HG02870 (cell line): ENCODE data around the gene N4BP2.

Experiments used
- ATAC-seq: cut with Tn5 transposase; IDR thresholded peaks from one replicate; pipeline ENCODE4 v1.9.1; 2021; ENCODE audit warnings: mild to moderate bottlenecking, moderate library complexity; ENCODE audit not compliant: unreplicated experiment

Gene N4BP2

DNA sequence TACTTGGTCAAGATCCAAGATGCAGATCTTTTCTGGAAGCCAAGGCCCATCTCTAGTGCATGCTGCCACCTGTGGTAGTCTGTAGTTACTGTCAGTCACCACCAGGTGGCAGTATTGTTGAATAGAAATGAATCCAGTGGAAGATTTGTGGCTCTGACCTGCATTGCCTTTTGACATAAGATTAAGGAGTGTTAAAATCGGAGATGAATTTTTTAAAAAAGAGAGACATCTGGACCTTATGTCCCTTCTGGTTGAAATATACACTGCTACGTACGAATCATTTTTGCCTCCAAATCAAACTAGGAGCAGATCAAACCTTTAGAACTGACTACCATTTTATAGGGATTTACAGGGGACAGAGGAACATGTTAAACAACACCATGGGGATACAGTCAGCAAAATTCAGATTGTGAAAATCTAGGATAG lies 93.3 kb downstream of the N4BP2 start:
- no peak for ATAC-seq

DNA sequence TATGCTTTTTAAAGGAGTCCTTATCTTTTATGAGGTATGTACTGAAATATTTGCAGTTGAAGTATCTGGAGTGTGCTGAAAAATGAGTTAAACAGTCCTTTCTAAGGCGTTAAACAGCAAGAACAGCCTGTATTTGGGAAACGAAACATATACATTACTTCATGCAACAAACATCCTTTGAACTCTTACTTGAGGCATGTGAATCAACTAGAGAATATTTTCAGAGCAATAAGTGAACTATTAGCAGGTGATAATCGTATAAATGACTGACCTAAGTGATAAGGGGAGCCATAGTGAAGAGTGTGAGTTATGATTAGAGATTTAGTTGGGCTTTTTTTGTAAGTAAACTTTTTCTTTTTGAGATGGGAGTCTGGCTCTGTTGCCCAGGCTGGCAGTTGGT lies 94.3 kb downstream of the N4BP2 start:
- ATAC-seq, result no peak

- ATAC-seq, result no peak
Observed at GRCh38 chr4:40152637-40153036, 96.0 kb downstream of the N4BP2 start.

- ATAC-seq, result no peak
Observed at GRCh38 chr4:40157436-40157835, 100.8 kb downstream of the N4BP2 start.

GRCh38 chr4:40160258-40160657 lies 103.6 kb downstream of the N4BP2 start:
- ATAC-seq, result no peak

DNA sequence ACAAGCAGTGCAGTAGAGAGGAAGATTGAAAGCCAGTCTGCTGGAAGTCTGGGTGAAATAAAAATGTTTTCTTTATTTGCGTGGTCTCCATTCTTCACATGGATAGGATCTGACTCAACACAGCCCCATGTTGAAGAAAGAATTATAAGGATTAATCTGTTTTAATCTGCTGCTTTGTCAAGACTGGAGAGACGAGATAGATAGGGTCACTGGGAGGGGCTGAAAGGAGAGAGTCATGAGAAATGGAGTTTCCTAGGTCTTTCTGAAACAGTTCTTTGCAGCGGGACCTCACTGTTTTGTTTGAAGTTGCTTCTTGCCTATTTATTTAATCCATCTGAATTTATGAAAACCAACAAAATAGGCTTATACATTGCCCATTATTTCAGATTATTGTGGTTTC lies 107.8 kb downstream of the N4BP2 start:
- no peak for ATAC-seq

DNA sequence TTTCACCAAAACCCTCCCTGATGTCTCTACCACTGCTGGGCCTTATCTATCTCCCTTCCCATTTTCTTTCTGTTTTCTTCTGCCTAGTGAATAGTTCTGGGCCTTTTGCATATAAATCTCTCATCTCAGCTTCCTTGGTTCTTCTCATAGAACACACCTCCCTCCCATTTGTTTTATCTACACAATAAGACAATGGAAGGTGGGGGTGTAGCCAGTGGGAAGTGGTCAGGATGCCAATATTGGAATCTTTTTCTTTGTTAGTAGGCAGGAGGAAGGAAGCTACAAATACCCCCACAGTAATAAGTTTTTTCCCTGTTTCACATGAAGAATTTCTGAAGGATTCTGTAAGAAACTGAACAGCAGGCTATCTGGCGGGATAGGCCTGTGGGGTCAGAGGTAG lies 109.3 kb downstream of the N4BP2 start:
- ATAC-seq, result no peak

DNA sequence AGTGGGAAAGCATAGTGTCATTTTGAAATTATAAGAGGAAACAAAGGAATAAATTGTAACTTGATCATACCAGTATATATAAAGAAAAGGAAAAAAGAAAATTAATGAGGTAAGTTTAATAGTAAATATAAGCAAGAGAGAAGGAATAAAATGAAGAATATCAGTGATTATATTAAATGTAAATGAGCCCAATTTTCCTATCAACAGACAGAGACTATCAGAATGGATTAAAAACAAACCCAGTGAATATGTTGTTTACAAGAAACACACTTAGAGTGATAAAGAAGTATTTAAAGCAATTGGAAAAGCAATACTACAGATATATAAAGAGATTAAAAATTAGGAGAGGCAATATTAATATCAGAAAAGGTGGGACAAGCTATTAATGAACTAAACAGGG lies 111.4 kb downstream of the N4BP2 start:
- no peak for ATAC-seq

DNA sequence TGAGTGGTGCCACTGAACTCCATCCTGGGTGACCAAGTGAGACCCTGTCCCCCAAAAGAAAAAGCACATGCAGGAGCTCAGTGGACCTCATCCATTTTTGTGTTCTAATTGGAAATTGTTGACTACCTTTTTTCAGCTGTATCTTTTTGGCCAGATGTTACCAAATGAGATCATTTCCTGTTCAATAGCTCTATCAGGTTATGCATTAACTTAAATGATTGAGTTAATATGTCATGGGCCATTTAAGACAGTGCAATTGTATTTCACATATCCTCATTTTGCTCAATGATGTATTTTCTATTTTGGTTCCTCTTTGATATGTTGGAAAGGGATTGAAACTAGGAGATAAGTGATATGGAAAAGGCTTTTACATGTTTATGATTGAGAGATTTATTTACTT lies 113.9 kb downstream of the N4BP2 start:
- no peak for ATAC-seq

- ATAC-seq, result peak; percentile 85
Observed at GRCh38 chr4:40173470-40173875, 116.8 kb downstream of the N4BP2 start.

DNA sequence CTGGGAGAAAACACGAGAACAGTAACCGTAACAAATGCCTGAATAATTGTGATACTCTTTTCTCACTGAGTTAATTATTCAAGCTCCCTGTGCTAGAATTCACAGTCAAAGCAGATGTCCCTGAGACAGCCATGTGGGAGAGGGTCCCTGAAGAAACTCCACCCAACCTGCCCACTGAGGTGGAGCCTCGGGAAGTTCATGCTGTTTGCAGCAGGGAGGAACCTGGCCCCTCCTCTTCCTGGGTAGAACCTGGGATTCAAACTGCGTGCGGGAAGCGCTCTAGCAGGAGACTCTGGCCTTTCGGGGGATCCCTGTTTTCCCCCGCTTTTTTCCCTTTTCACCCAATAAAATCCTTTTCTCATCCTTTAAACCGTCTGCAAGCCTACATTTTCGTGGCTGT lies 120.0 kb downstream of the N4BP2 start:
- ATAC-seq, result no peak

DNA sequence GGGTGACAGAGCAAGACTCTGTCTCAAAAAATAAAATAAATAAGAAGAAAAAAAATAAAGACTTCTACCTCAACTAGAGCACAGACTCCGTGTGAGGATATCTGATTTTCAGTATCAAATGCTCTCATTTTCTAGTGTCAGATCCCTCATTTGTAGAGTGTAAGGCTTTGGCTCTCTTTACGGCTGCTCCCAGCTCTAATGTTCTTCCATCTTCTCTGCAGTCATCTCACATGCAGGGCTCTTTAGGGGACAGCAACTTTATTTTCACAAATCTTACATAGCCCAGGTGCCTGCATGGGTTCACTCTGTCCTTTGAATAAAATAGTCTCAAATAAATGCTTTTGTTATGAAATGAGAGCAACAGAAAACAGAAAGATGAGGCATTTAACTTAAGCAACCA lies 120.9 kb downstream of the N4BP2 start:
- ATAC-seq, result no peak

DNA sequence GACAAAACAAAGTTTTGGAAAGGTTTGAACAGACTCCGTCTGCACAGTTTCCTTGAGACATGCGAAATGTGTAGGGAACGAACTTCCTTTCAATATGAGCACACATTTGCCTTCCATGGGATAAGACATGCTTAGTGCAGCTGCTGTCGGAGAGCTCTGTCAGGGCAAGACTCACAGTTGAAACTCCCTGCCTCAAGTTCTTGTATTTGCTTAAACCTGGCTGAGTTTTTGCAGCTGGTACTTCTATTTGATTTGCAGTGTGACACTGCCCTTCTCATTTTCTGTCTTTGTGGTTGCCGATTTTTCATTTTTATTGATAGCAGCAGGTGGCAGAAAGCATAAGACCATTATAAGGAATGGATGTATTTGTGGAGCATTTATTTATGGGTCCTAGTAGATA lies 122.0 kb downstream of the N4BP2 start:
- no peak for ATAC-seq

DNA sequence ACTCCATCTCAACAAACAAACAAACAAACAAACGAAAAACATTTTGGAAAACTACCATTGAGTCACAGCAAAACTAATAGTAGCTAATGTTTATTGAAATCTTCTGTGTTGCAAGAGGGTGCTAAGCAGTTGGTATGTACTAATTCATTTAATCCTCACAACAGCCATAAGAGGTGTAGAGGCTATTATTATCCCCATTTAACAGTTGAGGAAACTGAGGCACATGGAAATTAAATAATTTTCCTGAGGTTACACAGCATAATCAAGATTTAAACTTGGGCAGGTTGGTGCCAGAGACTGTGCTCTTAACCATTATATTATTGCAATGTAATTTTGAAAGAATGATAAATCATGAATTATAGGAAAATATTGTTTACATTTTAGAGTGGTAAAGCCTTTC lies 122.7 kb downstream of the N4BP2 start:
- no peak for ATAC-seq

- no peak for ATAC-seq
Observed at GRCh38 chr4:40180356-40180755, 123.7 kb downstream of the N4BP2 start.

GRCh38 chr4:40182001-40182400 lies 125.4 kb downstream of the N4BP2 start:
- no peak for ATAC-seq

GRCh38 chr4:40182954-40183353 lies 126.3 kb downstream of the N4BP2 start:
- no peak for ATAC-seq

DNA sequence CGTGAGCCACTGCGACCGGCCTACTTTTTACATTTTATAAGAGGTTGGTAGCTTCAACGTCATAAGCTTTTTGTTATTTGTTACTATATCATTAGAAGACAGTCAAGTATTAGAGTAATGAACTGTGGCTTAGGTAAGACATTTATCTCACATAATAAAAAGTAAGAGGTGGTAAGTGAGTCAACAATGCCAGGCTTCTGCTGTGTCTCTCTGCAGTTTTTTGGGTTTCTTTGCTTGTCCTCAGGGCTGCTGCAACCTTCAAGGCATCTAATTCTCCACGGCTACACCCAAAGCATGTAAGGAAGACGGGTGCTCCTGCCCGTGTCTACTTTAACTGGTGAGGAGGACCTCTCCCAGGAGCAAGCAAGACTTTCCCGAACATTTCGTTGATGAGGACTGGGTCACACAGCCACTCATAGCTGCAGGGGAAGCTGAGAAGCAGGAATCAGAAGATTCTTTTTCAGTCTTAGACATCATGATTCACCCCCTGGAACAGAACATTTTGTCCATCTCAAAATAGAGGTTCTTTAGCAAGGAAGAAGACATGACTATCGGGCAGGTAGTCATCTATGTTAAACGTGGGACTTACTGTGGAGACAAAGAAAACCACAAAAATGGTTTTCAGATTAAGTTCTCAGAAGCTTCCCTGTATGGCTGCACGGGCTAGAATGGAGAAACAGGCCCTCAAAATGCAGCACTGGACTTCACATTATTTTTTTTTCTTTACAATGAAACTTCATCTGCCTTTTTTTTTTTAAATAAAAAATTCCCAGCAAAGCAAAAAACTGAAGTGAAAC lies 127.2 kb downstream of the N4BP2 start:
- peak; percentile 52 for ATAC-seq

- ATAC-seq, result peak; percentile 58
Observed at GRCh38 chr4:40185830-40186664, 129.4 kb downstream of the N4BP2 start.

GRCh38 chr4:40186665-40187014 lies 130.0 kb downstream of the N4BP2 start:
- no peak for ATAC-seq

DNA sequence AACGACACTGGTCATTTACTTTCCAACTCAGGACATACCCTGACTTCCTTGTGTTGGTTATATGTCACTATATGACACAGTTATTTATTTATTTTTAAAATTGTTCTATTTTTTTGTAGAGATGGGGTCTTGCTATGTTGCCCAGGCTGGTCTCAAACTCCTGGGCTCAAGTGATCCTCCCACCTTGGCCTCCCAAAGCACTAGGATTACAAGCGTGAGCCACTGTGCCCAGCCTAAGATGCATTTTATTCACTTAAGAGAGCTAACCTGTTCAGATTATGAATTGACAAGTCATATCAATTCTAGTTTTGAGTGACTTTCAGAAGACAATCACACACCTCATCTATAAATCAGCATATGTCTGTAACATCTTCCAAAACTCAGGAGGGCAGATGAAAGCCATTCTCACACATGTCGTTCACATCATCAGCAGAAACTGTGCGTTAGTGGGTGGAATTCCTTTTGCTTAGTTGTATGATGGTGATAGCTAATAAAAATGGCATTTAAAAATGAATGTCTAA lies 130.8 kb downstream of the N4BP2 start:
- no peak for ATAC-seq

GRCh38 chr4:40190019-40190418 lies 133.4 kb downstream of the N4BP2 start:
- ATAC-seq, result no peak
